NK-92 (cell line): Measurements from ENCODE around the gene EIF6.

ENCODE experiments used
- DNase-seq: peaks from one replicate; lab custom pipeline; 2025; ENCODE audit not compliant: unreplicated experiment; lab: John Stamatoyannopoulos, UW

Gene EIF6

GRCh38 chr20:35314816-35315631, 30.5 kb upstream of the EIF6 start:
- no peak for DNase-seq

- DNase-seq, result no peak
Measured at GRCh38 chr20:35312318-35312717, 27.7 kb upstream of the EIF6 start.

- DNase-seq, result no peak
Measured at GRCh38 chr20:35311822-35312221, 27.2 kb upstream of the EIF6 start.

- no peak for DNase-seq
Measured at GRCh38 chr20:35311409-35311808, 26.8 kb upstream of the EIF6 start.

DNA sequence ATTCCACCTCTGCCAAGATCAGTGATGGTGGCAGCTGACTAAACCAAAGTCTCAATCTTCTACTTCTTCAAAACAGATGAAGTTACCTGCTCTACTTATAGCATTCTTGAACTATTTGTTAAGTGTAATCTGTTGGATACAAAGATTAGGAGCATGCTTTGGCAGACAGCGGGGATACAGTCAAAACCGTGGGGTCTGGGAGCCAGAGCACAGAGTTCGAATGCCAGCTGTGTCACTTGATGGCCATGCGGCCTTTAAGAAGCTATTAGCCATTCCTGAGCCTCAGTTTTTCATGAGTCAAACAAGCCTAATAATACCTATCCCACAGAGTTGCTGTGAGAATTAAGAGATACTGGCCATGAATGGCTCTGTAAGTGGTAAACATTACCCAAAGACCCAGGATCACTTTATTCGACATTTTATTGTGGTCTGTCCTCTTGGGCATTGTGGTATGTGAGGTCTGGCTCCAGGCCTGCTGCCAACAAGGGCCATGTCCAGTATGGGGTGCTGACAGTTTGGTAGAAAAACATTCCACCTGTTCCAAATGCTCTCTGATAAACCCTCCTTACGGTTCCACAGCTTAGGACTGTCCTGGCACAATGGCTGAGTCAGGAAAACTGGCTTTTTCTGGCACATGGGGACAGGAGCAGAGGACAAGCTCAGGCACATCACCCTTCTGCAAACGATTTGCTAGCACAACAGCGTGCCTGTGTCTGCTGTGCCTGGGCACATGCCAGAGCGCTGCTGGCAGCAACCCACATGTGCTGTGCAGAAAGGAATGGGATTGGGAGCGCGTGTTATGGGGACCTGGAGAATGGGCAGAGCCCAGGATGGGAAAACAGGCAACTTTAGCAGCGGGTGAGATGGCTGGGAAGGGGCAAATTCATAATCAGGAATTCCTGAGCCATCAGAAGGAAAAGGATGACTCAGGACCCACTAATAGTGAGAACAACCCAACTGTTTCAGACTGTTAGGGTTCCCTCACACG, 23.4 kb upstream of the EIF6 start:
- DNase-seq, result no peak

GRCh38 chr20:35306931-35307517, 22.5 kb upstream of the EIF6 start:
- DNase-seq, result no peak

- no peak for DNase-seq
Measured at GRCh38 chr20:35305682-35306556, 21.3 kb upstream of the EIF6 start.

- no peak for DNase-seq
Measured at GRCh38 chr20:35304956-35305355, 20.4 kb upstream of the EIF6 start.

DNA sequence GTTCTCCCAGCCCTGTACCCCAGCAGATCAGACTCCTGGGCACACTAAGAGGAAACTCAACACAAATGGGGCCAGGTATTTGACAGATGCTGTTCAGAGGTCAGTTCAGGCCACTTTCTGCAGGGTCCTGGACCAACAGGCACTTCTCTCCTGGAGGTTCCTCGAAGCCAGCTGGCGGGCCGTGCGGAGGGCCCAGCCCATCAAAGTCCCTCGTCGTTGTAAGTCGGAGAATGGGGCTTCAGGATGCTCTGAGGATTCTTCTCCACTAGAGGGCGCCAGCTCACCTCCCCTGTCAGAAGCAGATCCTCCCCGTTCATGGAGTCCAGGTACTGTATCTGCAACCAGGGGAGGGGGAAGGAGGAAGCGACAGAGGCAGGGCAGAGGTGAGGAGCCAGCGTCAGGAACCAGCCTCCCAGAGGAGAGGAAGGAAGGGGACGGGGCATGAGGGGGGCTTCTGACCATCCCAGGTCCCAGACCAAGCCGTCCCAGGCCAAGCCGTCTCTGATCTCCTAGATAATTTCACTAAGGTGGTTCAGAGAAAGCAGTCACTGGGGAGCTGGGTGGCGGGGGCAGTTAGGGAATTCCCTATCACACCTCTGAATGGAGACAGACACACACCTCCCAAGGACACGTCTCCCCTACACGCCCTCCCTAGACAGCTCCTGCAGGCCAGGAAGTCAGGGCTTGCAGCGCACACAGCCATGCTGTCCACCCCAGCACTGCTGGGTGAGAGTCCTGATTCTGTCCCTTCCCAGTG, 19.3 kb upstream of the EIF6 start:
- no peak for DNase-seq

DNA sequence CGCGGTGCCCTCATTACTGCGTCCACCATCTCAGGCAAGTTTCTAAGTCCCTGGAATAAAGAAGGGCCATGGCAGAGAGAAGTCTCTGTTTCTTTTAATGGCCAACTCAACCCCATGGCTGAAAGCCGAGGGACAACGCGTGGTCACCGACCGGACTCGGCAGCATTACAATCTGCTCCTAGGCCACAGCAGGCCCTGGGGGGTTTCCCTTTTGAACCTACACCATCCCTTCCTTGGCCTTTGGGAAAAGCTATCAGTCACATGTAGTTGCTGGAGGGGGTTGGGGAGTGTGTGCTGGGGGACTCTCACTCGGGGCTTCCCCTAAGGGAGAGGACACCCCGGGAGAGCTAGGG, 18.8 kb upstream of the EIF6 start:
- no peak for DNase-seq

GRCh38 chr20:35302421-35303335, 18.1 kb upstream of the EIF6 start:
- DNase-seq, result no peak

DNA sequence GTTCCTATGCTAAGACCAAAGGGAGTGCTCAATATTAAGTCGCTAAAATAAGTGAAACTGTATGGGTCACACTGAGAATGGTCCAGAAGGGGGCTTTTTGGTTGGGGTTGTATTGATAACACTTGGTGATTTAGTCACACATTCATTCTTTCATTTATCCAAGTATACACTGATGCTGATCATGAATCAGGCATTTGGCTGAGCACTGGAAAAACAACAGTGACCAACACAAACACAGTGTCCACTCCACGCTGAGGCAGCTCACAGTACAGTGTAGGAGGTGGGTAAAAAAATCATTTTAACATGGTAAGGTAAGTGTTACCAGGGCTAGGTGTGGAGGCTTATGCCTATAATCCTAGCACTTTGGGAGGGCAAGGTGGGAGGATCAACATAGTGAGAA, 16.9 kb upstream of the EIF6 start:
- no peak for DNase-seq

DNA sequence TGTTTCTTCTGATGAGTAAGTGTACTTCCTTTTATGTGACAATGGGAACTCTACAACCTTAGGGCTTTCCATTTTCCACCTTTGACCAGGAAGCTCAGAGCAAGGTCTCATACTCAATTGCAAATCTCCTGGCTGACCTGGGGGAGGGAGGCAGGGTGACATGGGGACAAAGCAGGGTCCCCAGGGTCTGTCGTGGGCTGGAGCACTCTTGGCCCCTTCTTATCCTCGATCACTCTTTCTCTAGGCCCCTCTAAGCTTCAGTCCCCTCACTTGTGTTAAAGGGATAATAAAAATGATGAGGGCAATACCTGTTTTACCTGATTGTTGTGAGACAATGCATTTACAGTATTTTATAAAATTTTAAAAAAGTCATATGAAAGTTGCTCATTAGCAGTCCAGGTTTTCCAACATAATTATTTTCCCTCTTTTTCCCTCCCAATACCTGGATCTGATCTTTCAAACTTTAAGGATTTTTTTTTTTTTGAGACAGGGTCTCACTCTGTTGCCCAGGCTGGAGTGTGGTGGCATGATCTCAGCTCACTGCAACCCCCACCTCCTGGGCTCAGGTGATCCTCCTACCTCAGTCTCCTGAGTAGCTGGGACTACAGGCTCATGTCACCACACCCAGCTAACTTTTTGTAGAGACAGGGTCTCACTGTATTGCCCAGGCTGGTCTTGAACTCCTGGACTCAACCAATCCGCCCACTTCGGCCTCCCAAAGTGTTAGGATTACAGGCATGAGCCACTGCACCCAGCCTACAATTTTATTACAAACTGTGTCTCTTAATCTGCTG, 16.1 kb upstream of the EIF6 start:
- DNase-seq, result no peak

DNA sequence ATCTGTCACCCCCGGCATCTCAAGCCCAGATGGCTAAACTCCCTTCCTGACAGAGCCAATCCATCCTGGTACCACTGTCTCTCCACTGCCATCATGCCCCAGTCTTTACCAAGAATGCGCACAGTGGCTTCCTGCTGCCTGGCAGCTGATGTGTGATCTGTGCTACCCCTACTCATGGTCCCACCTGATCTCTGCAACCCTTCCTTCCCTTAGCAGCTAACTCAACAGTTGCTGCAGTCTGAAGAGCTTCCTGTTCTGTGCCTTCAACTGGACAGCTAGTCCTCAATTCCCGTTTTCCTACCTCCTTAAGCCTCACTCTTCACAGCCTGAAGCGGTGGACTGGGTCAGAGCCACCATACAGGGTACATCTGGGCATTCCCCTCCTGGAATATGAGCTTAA, 15.2 kb upstream of the EIF6 start:
- DNase-seq, result no peak

- no peak for DNase-seq
Measured at GRCh38 chr20:35298264-35298663, 13.7 kb upstream of the EIF6 start.

DNA sequence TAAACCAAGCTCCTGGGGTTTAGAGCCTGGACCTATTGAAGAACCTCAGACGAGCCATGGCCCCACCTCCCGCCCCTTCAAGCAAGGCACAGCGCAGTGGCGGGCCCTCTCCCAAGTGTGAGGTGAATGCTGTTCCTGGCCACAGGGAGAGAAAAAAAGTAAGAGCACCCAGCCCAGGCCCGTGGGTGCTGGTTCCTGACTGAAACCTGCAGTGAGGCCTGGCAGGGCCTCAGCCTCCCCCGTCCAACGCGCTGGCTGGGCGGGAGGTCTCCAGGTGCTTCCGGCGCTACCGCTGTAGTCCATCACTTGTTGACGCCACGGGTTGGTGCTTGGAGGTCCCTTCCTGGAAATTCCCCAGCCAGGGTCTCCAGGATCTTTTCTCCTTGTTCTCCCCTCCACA, 13.2 kb upstream of the EIF6 start:
- DNase-seq, result no peak

GRCh38 chr20:35297155-35297554, 12.6 kb upstream of the EIF6 start:
- no peak for DNase-seq

- DNase-seq, result no peak
Measured at GRCh38 chr20:35296101-35296554, 11.6 kb upstream of the EIF6 start.
